AG09309 (cell line): Measurements from ENCODE around the gene TRAPPC10.

Experiments used
- DNase-seq: peaks from one replicate; pipeline ENCODE4 v3.0.0-alpha.2; 2010; ENCODE audit warnings: low read depth
- H3K4me3 ChIP-seq: 2 replicates; pipeline ENCODE4 v1.5.1; 2011; ENCODE audit warnings: mild to moderate bottlenecking, low read depth, low read length, moderate library complexity; ENCODE audit not compliant: control insufficient read depth
- TF ChIP-seq, protein P1 (sequence below): IDR thresholded peaks from 2 replicates; pipeline ENCODE4 v1.5.1; 2011; ENCODE audit warnings: mild to moderate bottlenecking, low read depth, low read length, inconsistent platforms; ENCODE audit not compliant: insufficient read depth, control insufficient read depth; ENCODE audit errors: missing control alignments

TRAPPC10 gene

DNA sequence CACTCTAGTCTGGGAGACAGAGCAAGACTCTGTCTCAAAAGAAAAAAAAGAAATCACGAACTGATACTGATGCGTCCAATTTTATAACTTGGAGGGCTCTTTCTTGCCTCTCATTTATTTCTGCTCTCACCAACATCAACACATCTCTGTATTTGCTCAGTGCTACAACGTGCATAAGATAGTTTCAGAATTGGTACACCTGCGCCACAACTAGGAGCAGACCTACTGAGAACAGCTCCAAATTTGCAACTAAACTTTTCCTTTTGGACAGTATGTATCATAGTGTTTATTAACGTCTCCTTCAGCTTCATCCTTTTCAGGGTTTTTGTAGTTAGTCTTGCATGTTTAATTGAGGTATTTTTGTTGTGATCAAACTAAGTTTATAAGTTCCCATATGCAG lies 27.7 kb downstream of the TRAPPC10 start:
- H3K4me3 ChIP-seq, result no peak overlapping the region
- DNase-seq, result no peak
- TF ChIP-seq, protein P1, sequence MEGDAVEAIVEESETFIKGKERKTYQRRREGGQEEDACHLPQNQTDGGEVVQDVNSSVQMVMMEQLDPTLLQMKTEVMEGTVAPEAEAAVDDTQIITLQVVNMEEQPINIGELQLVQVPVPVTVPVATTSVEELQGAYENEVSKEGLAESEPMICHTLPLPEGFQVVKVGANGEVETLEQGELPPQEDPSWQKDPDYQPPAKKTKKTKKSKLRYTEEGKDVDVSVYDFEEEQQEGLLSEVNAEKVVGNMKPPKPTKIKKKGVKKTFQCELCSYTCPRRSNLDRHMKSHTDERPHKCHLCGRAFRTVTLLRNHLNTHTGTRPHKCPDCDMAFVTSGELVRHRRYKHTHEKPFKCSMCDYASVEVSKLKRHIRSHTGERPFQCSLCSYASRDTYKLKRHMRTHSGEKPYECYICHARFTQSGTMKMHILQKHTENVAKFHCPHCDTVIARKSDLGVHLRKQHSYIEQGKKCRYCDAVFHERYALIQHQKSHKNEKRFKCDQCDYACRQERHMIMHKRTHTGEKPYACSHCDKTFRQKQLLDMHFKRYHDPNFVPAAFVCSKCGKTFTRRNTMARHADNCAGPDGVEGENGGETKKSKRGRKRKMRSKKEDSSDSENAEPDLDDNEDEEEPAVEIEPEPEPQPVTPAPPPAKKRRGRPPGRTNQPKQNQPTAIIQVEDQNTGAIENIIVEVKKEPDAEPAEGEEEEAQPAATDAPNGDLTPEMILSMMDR, result no peak

- TF ChIP-seq, protein P1, result no peak
- H3K4me3 ChIP-seq, result no peak overlapping the region
- no peak for DNase-seq
These were observed 31.5 kb downstream of the TRAPPC10 start for GRCh38 chr21:44043613-44044012.

- no peak for DNase-seq
- TF ChIP-seq, protein P1, result no peak
- H3K4me3 ChIP-seq, result no peak overlapping the region
These were observed 34.6 kb downstream of the TRAPPC10 start for GRCh38 chr21:44046734-44047133.

GRCh38 chr21:44047996-44048560 lies 36.0 kb downstream of the TRAPPC10 start:
- no peak overlapping the region for H3K4me3 ChIP-seq
- DNase-seq, result no peak
- TF ChIP-seq, protein P1, result no peak

DNA sequence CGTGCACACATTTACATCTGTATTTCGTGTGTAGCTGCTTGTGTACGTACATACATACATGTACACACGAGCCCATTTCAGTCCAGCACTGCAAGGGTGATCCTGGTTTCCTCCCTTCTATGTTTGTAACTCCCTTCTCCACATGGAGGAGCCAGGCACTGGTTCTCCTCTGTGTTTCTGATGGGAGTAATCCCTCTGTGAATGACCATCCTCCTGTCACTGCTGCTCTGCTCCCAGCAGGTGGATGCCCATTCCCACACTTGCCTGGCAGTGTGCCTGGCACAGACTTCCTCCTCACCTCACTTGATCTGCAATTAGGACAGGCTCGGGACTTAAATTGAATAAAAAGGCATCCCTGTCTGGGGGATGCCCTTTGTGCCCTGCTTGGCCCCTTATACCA lies 37.1 kb downstream of the TRAPPC10 start:
- no peak overlapping the region for H3K4me3 ChIP-seq
- TF ChIP-seq, protein P1, result no peak
- DNase-seq, result no peak

- TF ChIP-seq, protein P1, result no peak
- DNase-seq, result no peak
- H3K4me3 ChIP-seq, result no peak overlapping the region
These were observed 37.5 kb downstream of the TRAPPC10 start for GRCh38 chr21:44049606-44050005.

- DNase-seq, result no peak
- TF ChIP-seq, protein P1, result no peak
- no peak overlapping the region for H3K4me3 ChIP-seq
These were observed 38.2 kb downstream of the TRAPPC10 start for GRCh38 chr21:44050276-44050675.
